Stimulated activated CD4-positive, alpha-beta T cell treated with anti-CD3 and anti-CD28 coated beads, TNF-alpha, amount 100 ng/mL, for 48 hours (primary cell): ENCODE measurements around the gene ERG.

ENCODE experiments used
- DNase-seq, 3 donors: peaks; one replicate each; pipeline ENCODE4 v3.0.0-alpha.2; 2020; ENCODE audit warnings: low read depth in 3 of 3

The ERG gene

GRCh38 chr21:38474124-38474523 is 24.2 kb downstream of the ERG start:
- DNase-seq, result no peak

GRCh38 chr21:38472412-38473108 is 25.7 kb downstream of the ERG start:
- DNase-seq, result no peak

GRCh38 chr21:38471766-38472165 is 26.5 kb downstream of the ERG start:
- no peak for DNase-seq

- DNase-seq, result no peak
Observed at GRCh38 chr21:38470755-38471154, 27.5 kb downstream of the ERG start.

GRCh38 chr21:38469642-38470041 is 28.6 kb downstream of the ERG start:
- no peak for DNase-seq

- no peak for DNase-seq
Observed at GRCh38 chr21:38468989-38469388, 29.3 kb downstream of the ERG start.

GRCh38 chr21:38467911-38468310 is 30.4 kb downstream of the ERG start:
- DNase-seq, result no peak

GRCh38 chr21:38467374-38467773 is 30.9 kb downstream of the ERG start:
- DNase-seq, result no peak

- DNase-seq, result no peak
Observed at GRCh38 chr21:38460171-38460742, 38.0 kb downstream of the ERG start.

GRCh38 chr21:38459490-38459889 is 38.8 kb downstream of the ERG start:
- DNase-seq, result no peak

GRCh38 chr21:38455403-38455802 is 42.9 kb downstream of the ERG start:
- DNase-seq, result no peak

GRCh38 chr21:38454702-38455101 is 43.6 kb downstream of the ERG start:
- DNase-seq, result no peak

- no peak for DNase-seq
Observed at GRCh38 chr21:38454161-38454560, 44.1 kb downstream of the ERG start.

- no peak for DNase-seq
Observed at GRCh38 chr21:38448671-38449385, 49.4 kb downstream of the ERG start.

GRCh38 chr21:38447611-38448010 is 50.7 kb downstream of the ERG start:
- DNase-seq, result no peak

- no peak for DNase-seq
Observed at GRCh38 chr21:38444691-38445090, 53.6 kb downstream of the ERG start.

- DNase-seq, result no peak
Observed at GRCh38 chr21:38443110-38443509, 55.2 kb downstream of the ERG start.

- no peak for DNase-seq
Observed at GRCh38 chr21:38441153-38441552, 57.1 kb downstream of the ERG start.

GRCh38 chr21:38440746-38441145 is 57.5 kb downstream of the ERG start:
- no peak for DNase-seq

- no peak for DNase-seq
Observed at GRCh38 chr21:38439957-38440356, 58.3 kb downstream of the ERG start.

GRCh38 chr21:38439426-38439825 is 58.9 kb downstream of the ERG start:
- DNase-seq, result no peak

- DNase-seq, result no peak
Observed at GRCh38 chr21:38438462-38438893, 59.8 kb downstream of the ERG start.

GRCh38 chr21:38436341-38436740 is 61.9 kb downstream of the ERG start:
- DNase-seq, result no peak
